ENCODE measurements around the gene UBASH3B.

UBASH3B gene

GRCh38 chr11:122832721-122833470, 177.4 kb downstream of the UBASH3B start:
- no peaks in the 10 kb centered on the region for H3K27me3 ChIP-seq (replicated peaks; ENCODE audit: control insufficient read depth, insufficient read depth, low read length)
- no peak for DNase-seq (ENCODE audit: extremely low read depth, insufficient read length)
- no peak overlapping the region for H3K4me3 ChIP-seq (replicated peaks; ENCODE audit: low read depth, low read length)
- H3K36me3 ChIP-seq (ENCODE audit: control insufficient read depth, insufficient read depth, low read length) = no peaks in the 10 kb centered on the region
- TF ChIP-seq CTCF (IDR thresholded peaks at IDR 0.05; ENCODE audit: insufficient read depth, low read length, poor library complexity, severe bottlenecking) = no peak

GRCh38 chr11:122833846-122834464, 178.4 kb downstream of the UBASH3B start:
- no peaks in the 10 kb centered on the region for H3K27me3 ChIP-seq (replicated peaks; ENCODE audit: control insufficient read depth, insufficient read depth, low read length)
- no peak for DNase-seq (ENCODE audit: extremely low read depth, insufficient read length)
- TF ChIP-seq CTCF (IDR thresholded peaks at IDR 0.05; ENCODE audit: insufficient read depth, low read length, poor library complexity, severe bottlenecking) = no peak
- H3K36me3 ChIP-seq (ENCODE audit: control insufficient read depth, insufficient read depth, low read length) = no peaks in the 10 kb centered on the region
- no peak overlapping the region for H3K4me3 ChIP-seq (replicated peaks; ENCODE audit: low read depth, low read length)

GRCh38 chr11:122836916-122837315, 181.4 kb downstream of the UBASH3B start:
- Histone ChIP-seq H3K36me3 (ENCODE audit: control insufficient read depth, insufficient read depth, low read length) (no peaks in the 10 kb centered on the region), H3K4me3 (replicated peaks; ENCODE audit: low read depth, low read length) (no peak overlapping the region), H3K27me3 (replicated peaks; ENCODE audit: control insufficient read depth, insufficient read depth, low read length) (no peaks in the 10 kb centered on the region)
- no peak for TF ChIP-seq CTCF (IDR thresholded peaks at IDR 0.05; ENCODE audit: insufficient read depth, low read length, poor library complexity, severe bottlenecking)
- DNase-seq (ENCODE audit: extremely low read depth, insufficient read length) = no peak

- Histone ChIP-seq H3K36me3 (ENCODE audit: control insufficient read depth, insufficient read depth, low read length) (no peaks in the 10 kb centered on the region), H3K27me3 (replicated peaks; ENCODE audit: control insufficient read depth, insufficient read depth, low read length) (no peaks in the 10 kb centered on the region), H3K4me3 (replicated peaks; ENCODE audit: low read depth, low read length) (no peak overlapping the region)
- no peak for TF ChIP-seq CTCF (IDR thresholded peaks at IDR 0.05; ENCODE audit: insufficient read depth, low read length, poor library complexity, severe bottlenecking)
- DNase-seq (ENCODE audit: extremely low read depth, insufficient read length) = no peak
Observed at GRCh38 chr11:122837528-122838346, 182.2 kb downstream of the UBASH3B start.

GRCh38 chr11:122843281-122844141, 188.0 kb downstream of the UBASH3B start:
- H3K27me3 ChIP-seq (replicated peaks; ENCODE audit: control insufficient read depth, insufficient read depth, low read length) = no peaks in the 10 kb centered on the region
- TF ChIP-seq CTCF (IDR thresholded peaks at IDR 0.05; ENCODE audit: insufficient read depth, low read length, poor library complexity, severe bottlenecking) = no peak
- H3K4me3 ChIP-seq (replicated peaks; ENCODE audit: low read depth, low read length) = no peak overlapping the region
- no peaks in the 10 kb centered on the region for H3K36me3 ChIP-seq (ENCODE audit: control insufficient read depth, insufficient read depth, low read length)
- DNase-seq (ENCODE audit: extremely low read depth, insufficient read length) = peak; percentile 56

Measured in GM06990 (cell line).